HepG2 (cell line): ENCODE data around the gene IFI30. TPM values are rescaled to one million over a fixed set of nuclear protein-coding genes. Genes with fewer than 3 reads are reported as not detected.

ENCODE experiments used
- AKAP8 ChIP-seq: sonication (generic); formaldehyde crosslinking; IDR thresholded peaks from 2 replicates; pipeline ENCODE4 v1.5.1; 2020; ENCODE audit warnings: mild to moderate bottlenecking, missing genetic modification reagents
- ARHGAP35 ChIP-seq: sonication (generic); formaldehyde crosslinking; IDR thresholded peaks from 2 replicates; pipeline ENCODE4 v1.9.0; 2022; ENCODE audit warnings: mild to moderate bottlenecking, inconsistent platforms, moderate library complexity, missing genetic modification reagents, borderline replicate concordance
- CBFB ChIP-seq: sonication (generic); formaldehyde crosslinking; IDR thresholded peaks from 2 replicates; pipeline ENCODE4 v1.4.0; 2020; ENCODE audit warnings: missing genetic modification reagents
- CBX5 ChIP-seq: sonication (generic); formaldehyde crosslinking; IDR thresholded peaks from 2 replicates; pipeline ENCODE4 v1.4.0; 2020; ENCODE audit warnings: missing genetic modification reagents, borderline replicate concordance
- FOXP4 ChIP-seq: sonication (generic); formaldehyde crosslinking; IDR thresholded peaks from 2 replicates; pipeline ENCODE4 v1.4.0; 2020; ENCODE audit warnings: missing genetic modification reagents
- HOMEZ ChIP-seq: IDR thresholded peaks from 2 replicates; pipeline ENCODE4 v1.6.1; 2016; ENCODE audit warnings: low read depth
- IKZF5 ChIP-seq: IDR thresholded peaks from 2 replicates; pipeline ENCODE4 v1.6.1; 2018; ENCODE audit warnings: missing genetic modification reagents, mild to moderate bottlenecking, missing compliant biosample characterization
- KLF13 ChIP-seq: sonication (generic); formaldehyde crosslinking; IDR thresholded peaks from 2 replicates; pipeline ENCODE4 v1.4.0; 2020; ENCODE audit warnings: mild to moderate bottlenecking, missing genetic modification reagents
- KLF9 ChIP-seq: IDR thresholded peaks from 2 replicates; pipeline ENCODE4 v1.6.1; 2016; ENCODE audit warnings: low read depth
- KMT2A ChIP-seq: sonication (generic); formaldehyde crosslinking; IDR thresholded peaks from 2 replicates; pipeline ENCODE4 v1.4.0; 2020; ENCODE audit warnings: missing genetic modification reagents
- MED1 ChIP-seq: sonication (generic); formaldehyde crosslinking; IDR thresholded peaks from 2 replicates; pipeline ENCODE4 v1.4.0; 2020; ENCODE audit warnings: missing genetic modification reagents
- MED8 ChIP-seq: sonication (generic); formaldehyde crosslinking; IDR thresholded peaks from 2 replicates; pipeline ENCODE4 v1.8.1; 2023; ENCODE audit warnings: mild to moderate bottlenecking, missing genetic modification reagents; ENCODE audit not compliant: insufficient replicate concordance
- MIXL1 ChIP-seq: IDR thresholded peaks from 2 replicates; pipeline ENCODE4 v1.6.1; 2016
- MLLT10 ChIP-seq: sonication (generic); formaldehyde crosslinking; IDR thresholded peaks from 2 replicates; pipeline ENCODE4 v1.4.0; 2020; ENCODE audit warnings: missing genetic modification reagents
- MTERF4 ChIP-seq: sonication (generic); formaldehyde crosslinking; IDR thresholded peaks from 2 replicates; pipeline ENCODE4 v1.8.0; 2023; ENCODE audit warnings: mild to moderate bottlenecking, missing genetic modification reagents
- NR2C2 ChIP-seq: sonication (generic); formaldehyde crosslinking; IDR thresholded peaks from 2 replicates; pipeline ENCODE4 v1.4.0; 2020; ENCODE audit warnings: missing genetic modification reagents, mild to moderate bottlenecking, moderate library complexity, borderline replicate concordance
- REXO4 ChIP-seq: sonication (generic); formaldehyde crosslinking; IDR thresholded peaks from 2 replicates; pipeline ENCODE4 v1.8.0; 2022; ENCODE audit warnings: missing genetic modification reagents, mild to moderate bottlenecking, borderline replicate concordance
- SCMH1 ChIP-seq: sonication (generic); formaldehyde crosslinking; IDR thresholded peaks from 2 replicates; pipeline ENCODE4 v1.9.0; 2021; ENCODE audit warnings: missing genetic modification reagents, mild to moderate bottlenecking, borderline replicate concordance
- SMAD1 ChIP-seq: sonication (generic); formaldehyde crosslinking; IDR thresholded peaks from 2 replicates; pipeline ENCODE4 v1.4.0; 2020; ENCODE audit warnings: missing genetic modification reagents, low read depth, mild to moderate bottlenecking, borderline replicate concordance
- SRSF4 ChIP-seq: fragments of 200-400 bp; formaldehyde crosslinking; IDR thresholded peaks from one replicate; pipeline ENCODE4 v1.6.1; 2018; ENCODE audit warnings: mild to moderate bottlenecking, low read depth, low read length, moderate library complexity; ENCODE audit not compliant: poor library complexity, severe bottlenecking
- SUZ12 ChIP-seq: fragments of 150-350 bp; IDR thresholded peaks from 2 replicates; pipeline ENCODE4 v1.6.1; 2014; ENCODE audit warnings: low read depth, low read length
- TEAD3 ChIP-seq: optimal IDR thresholded peaks from 2 replicates; pipeline ENCODE3; 2016; ENCODE audit warnings: borderline replicate concordance
- U2AF1 ChIP-seq: fragments of 200-400 bp; formaldehyde crosslinking; optimal IDR thresholded peaks from 2 replicates; pipeline ENCODE3; 2017; ENCODE audit warnings: mild to moderate bottlenecking, low read depth, low read length
- ZNF510 ChIP-seq: sonication (generic); formaldehyde crosslinking; IDR thresholded peaks from 2 replicates; pipeline ENCODE4 v1.4.0; 2020; ENCODE audit warnings: low read depth, mild to moderate bottlenecking, missing genetic modification reagents
- ZNF558 ChIP-seq: sonication (generic); formaldehyde crosslinking; IDR thresholded peaks from 2 replicates; pipeline ENCODE4 v1.9.0; 2022; ENCODE audit warnings: mild to moderate bottlenecking, missing genetic modification reagents, borderline replicate concordance
- ZNF709 ChIP-seq: sonication (generic); formaldehyde crosslinking; IDR thresholded peaks from 2 replicates; pipeline ENCODE4 v1.5.0; 2020; ENCODE audit warnings: mild to moderate bottlenecking, missing genetic modification reagents
- polyA plus RNA-seq, 8 experiments: library from polyadenylated mRNA; depleted of rRNA in 3 of 8; stranded (reverse) in 7 of 8; unstranded in 1 of 8; fragments of >200 nt; fragmentation: Illumina TruSeq in 4 of 8; extraction: Trizol in 4 of 8; gene quantifications; 2 replicates each; pipeline versions ENCODE4 v1.2.1 to v1.2.3, GENCODE V29; 2011 to 2016; ENCODE audit warnings: low read depth in 4 of 8, missing spikeins in 1 of 8, mixed read lengths in 1 of 8; ENCODE audit not compliant: insufficient read depth in 1 of 8
- total RNA-seq, 5 experiments: library from RNA; depleted of rRNA; stranded (reverse); fragments of >200 nt; fragmentation: Illumina TruSeq; extraction: Trizol; gene quantifications; 2 replicates each; pipeline ENCODE4 v1.2.3, GENCODE V29; 2016; ENCODE audit warnings: low read depth in 1 of 5

IFI30 gene
- total and polyA plus RNA-seq, 2 of the 13 experiments (the other 11 are each of a cell fraction or from before 2014, with no cell fraction given), result 25.0 to 79.4 TPM

GRCh38 chr19:18223860-18224524 is 50.4 kb downstream of the IFI30 start (continued):
- TF ChIP-seq FOXP4 (CRISPR knock-in tag) (peak; percentile 24; the same call in 1 of the 2 replicates), KMT2A (CRISPR knock-in tag) (no peak), SRSF4 (no peak), SMAD1 (CRISPR knock-in tag) (no peak), NR2C2 (peak; percentile 98), CBFB (CRISPR knock-in tag) (no peak), MLLT10 (CRISPR knock-in tag) (no peak), REXO4 (no peak), SUZ12 (no peak), KLF13 (CRISPR knock-in tag) (no peak), SCMH1 (CRISPR knock-in tag) (no peak), MED1 (CRISPR knock-in tag) (no peak), IKZF5 (CRISPR knock-in tag) (peak; percentile 56; the same call in 1 of the 2 replicates), ARHGAP35 (CRISPR knock-in tag) (no peak), HOMEZ (CRISPR knock-in tag) (peak; percentile 35; the same call in 1 of the 2 replicates), ZNF709 (CRISPR knock-in tag) (no peak), MED8 (CRISPR knock-in tag) (no peak), AKAP8 (CRISPR knock-in tag) (no peak; the same call in 1 of the 2 replicates), KLF9 (CRISPR knock-in tag) (no peak), MTERF4 (CRISPR knock-in tag) (0 out of 2 replicates have a peak, but pooled peaks have one; percentile 35), ZNF510 (peak; percentile 62; the same call in 1 of the 2 replicates), CBX5 (0 out of 2 replicates have a peak, but pooled peaks have one; percentile 41), ZNF558 (no peak), U2AF1 (no peak), TEAD3 (peak; percentile 53), MIXL1 (CRISPR knock-in tag) (no peak; the same call in 1 of the 2 replicates)
